Muscle layer of colon (tissue), 2 donors: ENCODE data around the gene AMZ1.

Experiments used
- H3K27ac ChIP-seq: one replicate; pipeline ENCODE4 v1.7.0; 2013; ENCODE audit warnings: low read depth, mild to moderate bottlenecking, low read length, moderate library complexity
- H3K27me3 ChIP-seq, 2 donors: one replicate each; pipeline ENCODE4 v1.7.0; 2013; ENCODE audit warnings: low read length in 2 of 2, mild to moderate bottlenecking in 2 of 2; ENCODE audit not compliant: insufficient read depth in 2 of 2, control insufficient read depth in 1 of 2
- H3K36me3 ChIP-seq: one replicate; pipeline ENCODE4 v1.7.0; 2013; ENCODE audit warnings: mild to moderate bottlenecking, low read length; ENCODE audit not compliant: insufficient read depth
- H3K4me1 ChIP-seq: one replicate; pipeline ENCODE4 v1.7.0; 2013; ENCODE audit warnings: mild to moderate bottlenecking, low read length; ENCODE audit not compliant: insufficient read depth
- H3K4me3 ChIP-seq, 2 donors: one replicate each; pipeline ENCODE4 v1.7.0; 2013; ENCODE audit warnings: low read length in 2 of 2, low read depth in 1 of 2, mild to moderate bottlenecking in 1 of 2, moderate library complexity in 1 of 2
- H3K9ac ChIP-seq: one replicate; pipeline ENCODE4 v1.7.0; 2013; ENCODE audit warnings: low read length
- H3K9me3 ChIP-seq: one replicate; pipeline ENCODE4 v1.7.0; 2013; ENCODE audit warnings: mild to moderate bottlenecking, low read length
- donor health status: abdominal sarcoma.
- donor health status: Adenocarcinoma of cecum.

AMZ1 gene

GRCh38 chr7:2701832-2702593 lies 14.0 kb downstream of the AMZ1 start:
- H3K36me3 ChIP-seq, result no peaks in the 10 kb centered on the region
- no peak overlapping the region for H3K4me3 ChIP-seq
- no peak overlapping the region for H3K27ac ChIP-seq
- H3K27me3 ChIP-seq, result peaks cover 4% of the 10 kb centered on the region in 2 donors
- H3K9me3 ChIP-seq, result no peaks in the 10 kb centered on the region
- no peak overlapping the region for H3K9ac ChIP-seq
- no peaks in the 10 kb centered on the region for H3K4me1 ChIP-seq

GRCh38 chr7:2702594-2702957 lies 14.6 kb downstream of the AMZ1 start:
- Histone ChIP-seq H3K27me3 (peaks cover 4% of the 10 kb centered on the region in 2 donors), H3K9ac (no peak overlapping the region), H3K36me3 (no peaks in the 10 kb centered on the region), H3K9me3 (no peaks in the 10 kb centered on the region), H3K27ac (no peak overlapping the region), H3K4me3 (no peak overlapping the region), H3K4me1 (no peaks in the 10 kb centered on the region)

GRCh38 chr7:2705371-2706096 lies 17.5 kb downstream of the AMZ1 start:
- Histone ChIP-seq H3K4me1 (peaks cover 7% of the 10 kb centered on the region), H3K4me3 (no peak overlapping the region), H3K36me3 (no peaks in the 10 kb centered on the region), H3K27ac (no peak overlapping the region), H3K9ac (no peak overlapping the region), H3K9me3 (no peaks in the 10 kb centered on the region), H3K27me3 (no peaks in the 10 kb centered on the region)

- Histone ChIP-seq H3K9ac (no peak overlapping the region), H3K4me3 (no peak overlapping the region), H3K36me3 (no peaks in the 10 kb centered on the region), H3K4me1 (peaks cover 7% of the 10 kb centered on the region), H3K27ac (no peak overlapping the region), H3K27me3 (no peaks in the 10 kb centered on the region), H3K9me3 (no peaks in the 10 kb centered on the region)
Observed at GRCh38 chr7:2706685-2707126, 18.7 kb downstream of the AMZ1 start.

- Histone ChIP-seq H3K4me3 (no peak overlapping the region), H3K9ac (no peak overlapping the region), H3K27ac (no peak overlapping the region), H3K4me1 (peaks cover 7% of the 10 kb centered on the region), H3K36me3 (no peaks in the 10 kb centered on the region), H3K9me3 (no peaks in the 10 kb centered on the region), H3K27me3 (no peaks in the 10 kb centered on the region)
Observed at GRCh38 chr7:2707481-2707880, 19.5 kb downstream of the AMZ1 start.

DNA sequence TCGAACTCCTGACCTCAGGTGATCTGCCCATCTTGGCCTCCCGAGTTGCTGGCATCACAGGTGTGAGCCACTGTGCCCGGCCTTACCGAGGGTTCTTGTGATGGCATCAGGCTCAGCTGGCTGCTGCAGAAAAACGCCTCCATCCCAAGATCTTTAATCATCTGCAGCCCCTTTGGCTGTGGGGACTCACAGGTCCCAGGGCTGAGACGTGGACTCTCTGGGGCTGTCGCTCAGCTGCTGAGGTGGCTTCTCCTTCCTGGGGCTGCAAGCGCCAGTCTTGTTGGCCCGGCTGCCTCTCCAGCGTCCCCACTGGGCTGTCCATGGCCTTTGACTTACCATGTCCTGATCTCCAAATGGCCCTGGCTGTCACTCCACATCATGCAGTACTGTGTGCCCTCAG lies 20.0 kb downstream of the AMZ1 start:
- no peaks in the 10 kb centered on the region for H3K9me3 ChIP-seq
- H3K4me1 ChIP-seq, result peaks cover 7% of the 10 kb centered on the region
- H3K27ac ChIP-seq, result no peak overlapping the region
- no peak overlapping the region for H3K9ac ChIP-seq
- no peaks in the 10 kb centered on the region for H3K36me3 ChIP-seq
- H3K27me3 ChIP-seq, result no peaks in the 10 kb centered on the region
- no peak overlapping the region for H3K4me3 ChIP-seq

- H3K27ac ChIP-seq, result no peak overlapping the region
- peaks cover 7% of the 10 kb centered on the region for H3K4me1 ChIP-seq
- no peaks in the 10 kb centered on the region for H3K9me3 ChIP-seq
- H3K4me3 ChIP-seq, result no peak overlapping the region
- H3K36me3 ChIP-seq, result no peaks in the 10 kb centered on the region
- H3K27me3 ChIP-seq, result no peaks in the 10 kb centered on the region
- no peak overlapping the region for H3K9ac ChIP-seq
Observed at GRCh38 chr7:2708547-2709310, 20.7 kb downstream of the AMZ1 start.

- no peak overlapping the region for H3K27ac ChIP-seq
- H3K4me3 ChIP-seq, result peak overlapping the region in 1 of 2 donors; percentile 27
- no peaks in the 10 kb centered on the region for H3K27me3 ChIP-seq
- H3K4me1 ChIP-seq, result peaks cover 7% of the 10 kb centered on the region
- H3K9ac ChIP-seq, result no peak overlapping the region
- H3K36me3 ChIP-seq, result no peaks in the 10 kb centered on the region
- H3K9me3 ChIP-seq, result no peaks in the 10 kb centered on the region
Observed at GRCh38 chr7:2709553-2710285, 21.7 kb downstream of the AMZ1 start.

DNA sequence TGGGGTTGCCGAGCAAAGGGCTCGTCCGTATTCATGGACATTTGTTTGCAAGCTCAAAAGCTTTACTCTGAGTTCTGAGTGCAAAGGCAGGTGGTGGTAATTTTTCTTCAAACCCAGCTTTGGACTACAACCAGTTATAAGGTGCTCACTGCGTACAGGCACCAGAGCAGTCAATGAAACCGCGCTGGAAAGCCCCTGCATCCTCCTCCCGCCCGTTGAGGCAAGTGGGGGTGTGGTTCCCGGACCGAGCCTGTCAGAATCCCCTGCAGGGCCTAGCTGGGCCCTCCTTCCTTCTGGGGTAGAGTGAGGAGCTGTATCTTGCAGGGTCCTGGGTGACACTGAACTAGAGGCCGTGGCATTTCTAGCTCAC lies 22.3 kb downstream of the AMZ1 start:
- H3K9me3 ChIP-seq, result no peaks in the 10 kb centered on the region
- H3K36me3 ChIP-seq, result no peaks in the 10 kb centered on the region
- no peak overlapping the region for H3K27ac ChIP-seq
- H3K9ac ChIP-seq, result no peak overlapping the region
- no peaks in the 10 kb centered on the region for H3K27me3 ChIP-seq
- H3K4me3 ChIP-seq, result no peak overlapping the region
- H3K4me1 ChIP-seq, result peaks cover 7% of the 10 kb centered on the region

DNA sequence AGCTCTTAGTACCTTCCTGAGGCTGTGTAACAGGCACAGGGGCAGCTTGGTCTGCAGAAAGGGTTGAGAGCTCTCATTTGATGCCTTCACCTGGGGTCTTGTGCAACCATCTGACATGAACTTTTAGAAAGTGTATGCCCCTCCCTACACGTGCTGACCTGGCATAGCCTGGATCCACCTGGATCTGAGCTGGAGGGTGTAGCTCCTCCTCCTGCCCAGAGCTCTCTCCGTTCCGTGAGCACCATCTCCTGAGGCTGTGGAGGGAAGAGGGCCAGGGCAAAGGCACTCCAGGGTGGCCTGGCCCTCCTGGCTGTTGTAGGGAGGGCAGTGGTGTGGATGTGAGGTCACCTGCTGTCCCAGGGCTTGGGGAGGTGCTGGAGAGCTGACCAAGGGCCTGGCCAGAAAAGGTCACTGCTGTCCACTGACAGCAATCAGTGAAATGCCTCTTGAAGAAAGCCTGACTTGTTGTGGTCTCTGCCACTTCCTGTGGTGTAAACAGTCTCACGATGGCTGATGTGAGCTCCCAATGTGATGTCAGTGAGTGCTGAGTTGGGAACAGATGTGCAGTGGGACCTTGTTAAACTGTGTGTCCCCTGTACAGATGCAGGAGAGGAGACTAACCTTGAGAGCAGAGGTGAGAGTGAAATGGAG lies 23.0 kb downstream of the AMZ1 start:
- H3K9ac ChIP-seq, result no peak overlapping the region
- H3K4me3 ChIP-seq, result no peak overlapping the region
- H3K9me3 ChIP-seq, result no peaks in the 10 kb centered on the region
- no peaks in the 10 kb centered on the region for H3K27me3 ChIP-seq
- H3K36me3 ChIP-seq, result no peaks in the 10 kb centered on the region
- H3K4me1 ChIP-seq, result peaks cover 7% of the 10 kb centered on the region
- no peak overlapping the region for H3K27ac ChIP-seq
